ENCODE measurements around the gene NRXN3.

Gene NRXN3

GRCh38 chr14:79161571-79161970, 991.4 kb downstream of the NRXN3 start:
- H3K9me3 ChIP-seq (ENCODE audit: control insufficient read depth, low read length) = no peaks in the 10 kb centered on the region

DNA sequence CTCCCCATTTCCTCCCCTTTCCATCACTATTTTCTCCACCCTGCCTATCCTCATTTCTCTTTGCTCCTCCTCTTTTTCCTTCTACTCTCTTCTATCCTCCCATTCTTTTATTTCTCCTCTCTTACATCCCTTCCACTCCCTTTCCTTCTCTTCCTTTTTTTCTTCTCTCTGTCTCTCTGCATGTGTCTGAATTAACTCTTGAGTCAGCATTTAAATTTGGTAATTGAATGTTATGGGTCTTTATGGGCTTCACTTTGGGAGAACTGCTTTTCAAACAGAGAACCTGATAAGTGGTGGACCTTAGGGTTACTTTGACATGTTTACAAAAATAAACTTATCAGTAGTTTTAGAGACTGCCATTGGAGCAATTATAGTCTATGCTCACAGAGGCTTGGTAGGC, 992.7 kb downstream of the NRXN3 start:
- Histone ChIP-seq H3K36me3 (ENCODE audit: control insufficient read depth, insufficient read depth, low read length) (no peaks in the 10 kb centered on the region), H3K9me3 (ENCODE audit: control insufficient read depth, low read length) (no peaks in the 10 kb centered on the region), H3K4me3 (ENCODE audit: low read length) (no peak overlapping the region), H3K27me3 (ENCODE audit: control insufficient read depth, insufficient read depth, low read length) (no peaks in the 10 kb centered on the region), H3K9ac (ENCODE audit: low read length) (no peak overlapping the region), H3K4me1 (ENCODE audit: control insufficient read depth, insufficient read depth, low read length) (no peaks in the 10 kb centered on the region)

More at GRCh38 chr14:79161571-79161970, 991.4 kb downstream of the NRXN3 start:
- Histone ChIP-seq H3K4me3 (ENCODE audit: low read length) (no peak overlapping the region), H3K4me1 (ENCODE audit: control insufficient read depth, insufficient read depth, low read length) (no peaks in the 10 kb centered on the region), H3K27me3 (ENCODE audit: control insufficient read depth, insufficient read depth, low read length) (no peaks in the 10 kb centered on the region), H3K36me3 (ENCODE audit: control insufficient read depth, insufficient read depth, low read length) (no peaks in the 10 kb centered on the region), H3K9ac (ENCODE audit: low read length) (no peak overlapping the region)

GRCh38 chr14:79165471-79166090, 995.4 kb downstream of the NRXN3 start:
- no peaks in the 10 kb centered on the region for H3K27me3 ChIP-seq (ENCODE audit: control insufficient read depth, insufficient read depth, low read length)
- no peak overlapping the region for H3K4me3 ChIP-seq (ENCODE audit: low read length)
- H3K4me1 ChIP-seq (ENCODE audit: control insufficient read depth, insufficient read depth, low read length) = no peaks in the 10 kb centered on the region
- H3K9ac ChIP-seq (ENCODE audit: low read length) = no peak overlapping the region
- no peaks in the 10 kb centered on the region for H3K9me3 ChIP-seq (ENCODE audit: control insufficient read depth, low read length)
- no peaks in the 10 kb centered on the region for H3K36me3 ChIP-seq (ENCODE audit: control insufficient read depth, insufficient read depth, low read length)

DNA sequence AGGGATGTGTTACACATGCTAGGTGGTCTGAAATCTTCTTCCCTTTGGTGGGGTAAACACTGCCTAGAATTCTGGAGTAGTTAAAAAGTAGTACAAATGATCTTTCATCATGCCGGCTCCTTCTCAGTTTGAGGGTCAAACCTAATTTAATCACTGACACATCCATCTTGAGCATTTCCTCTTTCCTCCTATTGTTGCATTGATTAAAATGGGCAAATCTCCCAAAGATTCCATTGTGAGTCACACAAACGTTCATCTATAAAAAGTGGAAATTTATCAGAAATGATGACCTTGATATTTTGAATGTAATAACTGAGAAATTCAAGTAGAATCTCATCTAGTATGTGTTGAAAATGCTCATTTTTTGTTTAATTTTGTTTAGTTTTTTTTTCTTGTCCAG, 996.0 kb downstream of the NRXN3 start:
- no peak overlapping the region for H3K4me3 ChIP-seq (ENCODE audit: low read length)
- H3K9ac ChIP-seq (ENCODE audit: low read length) = no peak overlapping the region
- H3K9me3 ChIP-seq (ENCODE audit: control insufficient read depth, low read length) = no peaks in the 10 kb centered on the region
- H3K4me1 ChIP-seq (ENCODE audit: control insufficient read depth, insufficient read depth, low read length) = no peaks in the 10 kb centered on the region
- H3K36me3 ChIP-seq (ENCODE audit: control insufficient read depth, insufficient read depth, low read length) = no peaks in the 10 kb centered on the region
- no peaks in the 10 kb centered on the region for H3K27me3 ChIP-seq (ENCODE audit: control insufficient read depth, insufficient read depth, low read length)

GRCh38 chr14:79167957-79168356, 997.8 kb downstream of the NRXN3 start:
- H3K4me1 ChIP-seq (ENCODE audit: control insufficient read depth, insufficient read depth, low read length) = no peaks in the 10 kb centered on the region
- no peak overlapping the region for H3K9ac ChIP-seq (ENCODE audit: low read length)
- no peak overlapping the region for H3K4me3 ChIP-seq (ENCODE audit: low read length)
- no peaks in the 10 kb centered on the region for H3K36me3 ChIP-seq (ENCODE audit: control insufficient read depth, insufficient read depth, low read length)
- no peaks in the 10 kb centered on the region for H3K27me3 ChIP-seq (ENCODE audit: control insufficient read depth, insufficient read depth, low read length)
- no peaks in the 10 kb centered on the region for H3K9me3 ChIP-seq (ENCODE audit: control insufficient read depth, low read length)

- Histone ChIP-seq H3K9ac (ENCODE audit: low read length) (no peak overlapping the region), H3K4me3 (ENCODE audit: low read length) (no peak overlapping the region), H3K27me3 (ENCODE audit: control insufficient read depth, insufficient read depth, low read length) (no peaks in the 10 kb centered on the region), H3K4me1 (ENCODE audit: control insufficient read depth, insufficient read depth, low read length) (no peaks in the 10 kb centered on the region), H3K9me3 (ENCODE audit: control insufficient read depth, low read length) (no peaks in the 10 kb centered on the region), H3K36me3 (ENCODE audit: control insufficient read depth, insufficient read depth, low read length) (no peaks in the 10 kb centered on the region)
Measured at GRCh38 chr14:79175671-79176070, 1005.5 kb downstream of the NRXN3 start.

GRCh38 chr14:79177106-79177505, 1006.9 kb downstream of the NRXN3 start:
- Histone ChIP-seq H3K9ac (ENCODE audit: low read length) (no peak overlapping the region), H3K27me3 (ENCODE audit: control insufficient read depth, insufficient read depth, low read length) (no peaks in the 10 kb centered on the region), H3K9me3 (ENCODE audit: control insufficient read depth, low read length) (no peaks in the 10 kb centered on the region), H3K4me3 (ENCODE audit: low read length) (no peak overlapping the region), H3K4me1 (ENCODE audit: control insufficient read depth, insufficient read depth, low read length) (no peaks in the 10 kb centered on the region), H3K36me3 (ENCODE audit: control insufficient read depth, insufficient read depth, low read length) (no peaks in the 10 kb centered on the region)

- H3K9me3 ChIP-seq (ENCODE audit: control insufficient read depth, low read length) = no peaks in the 10 kb centered on the region
- H3K4me1 ChIP-seq (ENCODE audit: control insufficient read depth, insufficient read depth, low read length) = no peaks in the 10 kb centered on the region
- no peaks in the 10 kb centered on the region for H3K36me3 ChIP-seq (ENCODE audit: control insufficient read depth, insufficient read depth, low read length)
- H3K9ac ChIP-seq (ENCODE audit: low read length) = no peak overlapping the region
- H3K27me3 ChIP-seq (ENCODE audit: control insufficient read depth, insufficient read depth, low read length) = no peaks in the 10 kb centered on the region
- H3K4me3 ChIP-seq (ENCODE audit: low read length) = no peak overlapping the region
Measured at GRCh38 chr14:79178719-79179118, 1008.5 kb downstream of the NRXN3 start.

GRCh38 chr14:79179985-79180384, 1009.8 kb downstream of the NRXN3 start:
- H3K4me1 ChIP-seq (ENCODE audit: control insufficient read depth, insufficient read depth, low read length) = no peaks in the 10 kb centered on the region

DNA sequence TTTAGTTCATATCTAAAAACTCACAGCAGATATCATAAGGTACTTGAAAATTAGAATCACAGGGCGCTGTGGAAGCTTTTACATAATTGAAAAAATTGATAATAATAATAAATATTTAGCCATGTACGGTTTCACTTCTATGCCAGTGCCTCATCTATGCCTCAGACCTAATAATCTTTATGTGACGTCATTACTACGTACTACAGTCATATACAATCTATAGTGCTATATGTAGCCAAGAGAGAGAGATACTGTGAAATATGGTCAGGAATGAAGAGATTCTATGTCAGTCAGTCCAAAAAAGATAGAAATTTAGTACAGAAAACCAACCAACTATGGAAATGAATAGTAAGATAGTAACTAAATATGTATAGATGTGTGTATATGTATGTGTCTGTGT, 1010.5 kb downstream of the NRXN3 start:
- no peaks in the 10 kb centered on the region for H3K9me3 ChIP-seq (ENCODE audit: control insufficient read depth, low read length)
- no peaks in the 10 kb centered on the region for H3K36me3 ChIP-seq (ENCODE audit: control insufficient read depth, insufficient read depth, low read length)
- no peaks in the 10 kb centered on the region for H3K4me1 ChIP-seq (ENCODE audit: control insufficient read depth, insufficient read depth, low read length)
- no peak overlapping the region for H3K4me3 ChIP-seq (ENCODE audit: low read length)
- no peak overlapping the region for H3K9ac ChIP-seq (ENCODE audit: low read length)
- H3K27me3 ChIP-seq (ENCODE audit: control insufficient read depth, insufficient read depth, low read length) = no peaks in the 10 kb centered on the region

More at GRCh38 chr14:79179985-79180384, 1009.8 kb downstream of the NRXN3 start:
- Histone ChIP-seq H3K27me3 (ENCODE audit: control insufficient read depth, insufficient read depth, low read length) (no peaks in the 10 kb centered on the region), H3K9me3 (ENCODE audit: control insufficient read depth, low read length) (no peaks in the 10 kb centered on the region), H3K36me3 (ENCODE audit: control insufficient read depth, insufficient read depth, low read length) (no peaks in the 10 kb centered on the region), H3K9ac (ENCODE audit: low read length) (no peak overlapping the region), H3K4me3 (ENCODE audit: low read length) (no peak overlapping the region)

DNA sequence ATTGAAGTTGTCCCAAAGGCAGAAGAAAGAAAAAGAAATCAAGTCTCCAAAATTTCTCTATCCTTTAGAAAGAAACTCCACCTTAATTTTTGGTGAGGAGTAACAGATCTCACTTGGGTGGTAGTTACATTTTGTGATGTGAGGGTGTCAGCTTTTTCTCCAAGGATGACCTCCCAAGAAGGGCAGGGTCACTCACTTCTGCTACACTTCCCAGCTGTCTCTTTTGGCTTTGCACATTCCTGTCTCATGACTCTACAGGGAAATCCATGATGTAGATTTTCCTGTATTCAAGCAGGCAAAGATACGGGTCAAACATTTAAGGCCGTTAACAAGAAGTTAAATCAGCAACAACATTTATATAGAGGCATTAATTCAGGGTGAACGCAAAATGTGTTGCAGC, 1016.4 kb downstream of the NRXN3 start:
- Histone ChIP-seq H3K4me1 (ENCODE audit: control insufficient read depth, insufficient read depth, low read length) (no peaks in the 10 kb centered on the region), H3K27me3 (ENCODE audit: control insufficient read depth, insufficient read depth, low read length) (no peaks in the 10 kb centered on the region), H3K36me3 (ENCODE audit: control insufficient read depth, insufficient read depth, low read length) (no peaks in the 10 kb centered on the region), H3K9ac (ENCODE audit: low read length) (no peak overlapping the region), H3K4me3 (ENCODE audit: low read length) (no peak overlapping the region), H3K9me3 (ENCODE audit: control insufficient read depth, low read length) (no peaks in the 10 kb centered on the region)

DNA sequence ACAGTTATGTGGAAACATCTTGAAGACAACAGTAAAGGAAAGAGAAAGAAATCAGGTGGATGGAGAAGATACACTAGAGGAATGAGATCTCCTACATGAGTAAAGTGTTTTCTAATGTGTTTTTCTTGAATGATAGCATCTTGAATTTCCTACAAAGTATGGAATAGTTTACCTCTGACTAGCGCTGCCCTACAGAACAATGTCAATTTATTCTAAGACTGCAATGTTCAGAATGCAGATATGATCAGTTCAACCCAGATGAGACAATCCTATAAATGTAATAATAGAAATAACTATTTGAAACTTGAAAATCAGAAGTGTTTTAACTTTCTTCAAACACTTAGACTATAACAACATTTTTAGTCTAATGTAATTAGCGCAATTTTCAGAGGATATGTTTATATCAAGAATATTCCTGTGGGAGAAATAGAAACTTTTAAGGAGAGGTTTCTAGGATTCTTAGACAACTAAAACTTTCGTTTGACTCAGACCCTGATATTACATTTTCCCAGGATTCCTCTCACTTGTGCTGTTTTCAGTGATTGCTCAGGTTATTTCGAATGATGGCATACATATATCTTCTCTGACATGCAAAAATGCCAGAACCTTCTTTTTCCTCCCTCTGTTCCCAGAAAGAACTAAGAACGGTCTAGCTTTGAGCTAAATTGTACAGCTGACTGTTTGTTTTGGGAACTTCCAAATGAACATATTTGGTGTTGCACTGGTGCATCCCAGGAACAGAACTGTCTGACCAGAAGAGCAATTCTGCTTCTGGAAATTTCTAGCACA, 1023.7 kb downstream of the NRXN3 start:
- no peaks in the 10 kb centered on the region for H3K36me3 ChIP-seq (ENCODE audit: control insufficient read depth, insufficient read depth, low read length)
- H3K9me3 ChIP-seq (ENCODE audit: control insufficient read depth, low read length) = no peaks in the 10 kb centered on the region
- no peaks in the 10 kb centered on the region for H3K4me1 ChIP-seq (ENCODE audit: control insufficient read depth, insufficient read depth, low read length)
- H3K9ac ChIP-seq (ENCODE audit: low read length) = no peak overlapping the region
- no peak overlapping the region for H3K4me3 ChIP-seq (ENCODE audit: low read length)
- no peaks in the 10 kb centered on the region for H3K27me3 ChIP-seq (ENCODE audit: control insufficient read depth, insufficient read depth, low read length)

All from mucosa of stomach (tissue), 1 donor.